Gastrocnemius medialis (tissue), 4 donors: ENCODE measurements around the gene FBXL17.

Experiments
- CTCF ChIP-seq, 5 experiments: fragments of 450-650 bp in 3 of 5; fragments of 200-600 bp in 2 of 5; sonication (generic) in 2 of 5; IDR thresholded peaks in 4 of 5; conservative IDR thresholded peaks in 1 of 5; 1 replicate in 4 of 5; 2 replicates in 1 of 5; pipeline ENCODE4 v1.5.1; 2016 to 2019; ENCODE audit warnings: antibody characterized with exemption in 5 of 5, mild to moderate bottlenecking in 3 of 5, moderate library complexity in 3 of 5
- POLR2A ChIP-seq, 2 donors: fragments of 450-650 bp; IDR thresholded peaks; one replicate each; pipeline ENCODE4 v1.6.1; 2017; ENCODE audit warnings: antibody characterized with exemption in 2 of 2, mild to moderate bottlenecking in 2 of 2, moderate library complexity in 2 of 2

- TF ChIP-seq POLR2A (IDR thresholded peaks at IDR 0.05) (no peak), CTCF (IDR thresholded peaks at IDR 0.05 in 4 of 5, conservative IDR thresholded peaks at IDR 0.05 in 1 of 5) (no peak)
Observed at GRCh38 chr5:108366500-108366899, 15.4 kb downstream of the FBXL17 start.
